ENCODE data around the gene FAAH. TPM values are rescaled to one million over a fixed set of nuclear protein-coding genes. Genes with fewer than 3 reads are reported as not detected.

FAAH gene
- total RNA-seq, 1 donor from 2014 or later = 22.5 TPM

GRCh38 chr1:46449223-46450159, 55.4 kb downstream of the FAAH start:
- no peak for DNase-seq

- DNase-seq = no peak
Observed at GRCh38 chr1:46450160-46450517, 56.0 kb downstream of the FAAH start.

- DNase-seq = no peak
Observed at GRCh38 chr1:46451948-46452930, 58.1 kb downstream of the FAAH start.

GRCh38 chr1:46452931-46453325, 58.8 kb downstream of the FAAH start:
- DNase-seq = no peak

GRCh38 chr1:46453449-46453848, 59.3 kb downstream of the FAAH start:
- DNase-seq = no peak

GRCh38 chr1:46455951-46456350, 61.8 kb downstream of the FAAH start:
- DNase-seq = no peak

GRCh38 chr1:46456411-46456963, 62.4 kb downstream of the FAAH start:
- no peak for DNase-seq

GRCh38 chr1:46457178-46457577, 63.1 kb downstream of the FAAH start:
- DNase-seq = no peak

- DNase-seq = no peak
Observed at GRCh38 chr1:46458190-46458589, 64.1 kb downstream of the FAAH start.

GRCh38 chr1:46458846-46459245, 64.7 kb downstream of the FAAH start:
- no peak for DNase-seq

- no peak for DNase-seq
Observed at GRCh38 chr1:46459315-46459714, 65.2 kb downstream of the FAAH start.

GRCh38 chr1:46461017-46461808, 67.1 kb downstream of the FAAH start:
- no peak for DNase-seq

GRCh38 chr1:46461809-46462448, 67.8 kb downstream of the FAAH start:
- no peak for DNase-seq

Other genes starting within 250 kb of the FAAH start
- gene TSPAN1, start 219.2 kb upstream of the FAAH start, total RNA-seq = 0.31 TPM
- not detected for gene P3R3URF, start 217.8 kb upstream of the FAAH start, total RNA-seq
- 33.4 TPM for gene POMGNT1, start 195.9 kb upstream of the FAAH start, total RNA-seq
- gene LURAP1, start 191.0 kb upstream of the FAAH start, total RNA-seq = 5.5 TPM
- gene RAD54L, start 146.6 kb upstream of the FAAH start, total RNA-seq = 1.1 TPM
- 50.8 TPM for gene LRRC41, start 90.7 kb upstream of the FAAH start, total RNA-seq
- 219 TPM for gene UQCRH, start 90.6 kb upstream of the FAAH start, total RNA-seq
- gene NSUN4, start 53.5 kb upstream of the FAAH start, total RNA-seq = 7.2 TPM
- gene DMBX1, start 95.5 kb downstream of the FAAH start, total RNA-seq = not detected
- gene KNCN, start 157.3 kb downstream of the FAAH start, total RNA-seq = not detected
- gene MKNK1, start 210.0 kb downstream of the FAAH start, total RNA-seq = 8.7 TPM
- gene MOB3C, start 222.5 kb downstream of the FAAH start, total RNA-seq = 2.2 TPM

All from occipital lobe (tissue), 2 donors.